Measurements from ENCODE around the gene SDK2.

SDK2 gene

GRCh38 chr17:73653810-73654209, 9.6 kb upstream of the SDK2 start:
- DNase-seq (ENCODE audit: low spot score) = no peak

- DNase-seq (ENCODE audit: low spot score) = no peak
Observed at GRCh38 chr17:73652886-73653480, 8.7 kb upstream of the SDK2 start.

- DNase-seq (ENCODE audit: low spot score) = no peak
Observed at GRCh38 chr17:73650617-73651200, 6.5 kb upstream of the SDK2 start.

- no peak for DNase-seq (ENCODE audit: low spot score)
Observed at GRCh38 chr17:73650140-73650539, 5.9 kb upstream of the SDK2 start.

- no peak for DNase-seq (ENCODE audit: low spot score)
Observed at GRCh38 chr17:73648974-73649373, 4.7 kb upstream of the SDK2 start.

GRCh38 chr17:73648543-73648820, 4.2 kb upstream of the SDK2 start:
- no peak for DNase-seq (ENCODE audit: low spot score)

- DNase-seq (ENCODE audit: low spot score) = no peak
Observed at GRCh38 chr17:73647772-73648542, 3.7 kb upstream of the SDK2 start.

- DNase-seq (ENCODE audit: low spot score) = no peak
Observed at GRCh38 chr17:73647301-73647695, 3.1 kb upstream of the SDK2 start.

GRCh38 chr17:73646409-73647300, 2.4 kb upstream of the SDK2 start:
- no peak for DNase-seq (ENCODE audit: low spot score)

- DNase-seq (ENCODE audit: low spot score) = peak; percentile 47
Observed at GRCh38 chr17:73645050-73645871, 1.0 kb upstream of the SDK2 start.

- DNase-seq (ENCODE audit: low spot score) = no peak
Observed at GRCh38 chr17:73643852-73644144, 447 bp downstream of the SDK2 start.

- no peak for DNase-seq (ENCODE audit: low spot score)
Observed at GRCh38 chr17:73643001-73643851, 1.0 kb downstream of the SDK2 start.

GRCh38 chr17:73642659-73643000, 1.6 kb downstream of the SDK2 start:
- DNase-seq (ENCODE audit: low spot score) = no peak

- no peak for DNase-seq (ENCODE audit: low spot score)
Observed at GRCh38 chr17:73641826-73642600, 2.2 kb downstream of the SDK2 start.

- DNase-seq (ENCODE audit: low spot score) = no peak
Observed at GRCh38 chr17:73640691-73641090, 3.6 kb downstream of the SDK2 start.

- DNase-seq (ENCODE audit: low spot score) = no peak
Observed at GRCh38 chr17:73639932-73640331, 4.3 kb downstream of the SDK2 start.

GRCh38 chr17:73639322-73639721, 4.9 kb downstream of the SDK2 start:
- no peak for DNase-seq (ENCODE audit: low spot score)

GRCh38 chr17:73638556-73638955, 5.7 kb downstream of the SDK2 start:
- DNase-seq (ENCODE audit: low spot score) = no peak

GRCh38 chr17:73637866-73638265, 6.4 kb downstream of the SDK2 start:
- DNase-seq (ENCODE audit: low spot score) = no peak

- no peak for DNase-seq (ENCODE audit: low spot score)
Observed at GRCh38 chr17:73635101-73635817, 9.0 kb downstream of the SDK2 start.
